RWPE2 (cell line): Measurements from ENCODE around the gene SMG1.
"Not testable (repeated sequence)": the region's sequence is repeated elsewhere in the genome, so short reads cannot be mapped to it uniquely, and the experiment has no call there.

ENCODE experiments used
- ATAC-seq: fragments of 200-7000 bp; cut with Tn5 transposase; 3 replicates; pipeline ENCODE4 v1.9.1; 2021; ENCODE audit warnings: low read depth
- DNase-seq: peaks from one replicate; pipeline ENCODE4 v3.0.0-alpha.2; 2020; ENCODE audit warnings: low spot score
- H3K27ac ChIP-seq: fragments of 450-650 bp; 2 replicates; pipeline ENCODE4 v1.5.1; 2017; ENCODE audit warnings: mild to moderate bottlenecking; ENCODE audit not compliant: poor library complexity, severe bottlenecking
- H3K27me3 ChIP-seq: fragments of 250-450 bp; sonication (Bioruptor Pico); 2 replicates; pipeline ENCODE4 v1.5.1; 2021; ENCODE audit warnings: mild to moderate bottlenecking, moderate library complexity; ENCODE audit not compliant: insufficient read depth, poor library complexity, severe bottlenecking
- H3K36me3 ChIP-seq: fragments of 250-450 bp; sonication (Bioruptor Pico); 2 replicates; pipeline ENCODE4 v1.5.1; 2020; ENCODE audit warnings: low read depth, mild to moderate bottlenecking, moderate library complexity
- H3K4me1 ChIP-seq: fragments of 250-450 bp; sonication (Bioruptor Pico); 2 replicates; pipeline ENCODE4 v1.5.1; 2021; ENCODE audit warnings: mild to moderate bottlenecking, moderate library complexity; ENCODE audit not compliant: insufficient read depth, poor library complexity, severe bottlenecking
- H3K4me3 ChIP-seq: fragments of 250-450 bp; sonication (Bioruptor Pico); 2 replicates; pipeline ENCODE4 v1.5.1; 2021; ENCODE audit warnings: mild to moderate bottlenecking, moderate library complexity; ENCODE audit not compliant: severe bottlenecking
- H3K9me3 ChIP-seq: fragments of 250-450 bp; sonication (Bioruptor Pico); 2 replicates; pipeline ENCODE4 v1.5.1; 2021; ENCODE audit warnings: mild to moderate bottlenecking, moderate library complexity; ENCODE audit not compliant: severe bottlenecking
- TF ChIP-seq, protein P1 (sequence below): fragments of 450-650 bp; IDR thresholded peaks from one replicate; pipeline ENCODE4 v1.5.1; 2017; ENCODE audit warnings: mild to moderate bottlenecking, moderate library complexity; ENCODE audit not compliant: poor library complexity, severe bottlenecking

Gene SMG1

GRCh38 chr16:18783430-18784341 is 142.5 kb downstream of the SMG1 start:
- H3K27ac ChIP-seq, result no peak overlapping the region
- peaks cover 65% of the 10 kb centered on the region for H3K36me3 ChIP-seq
- peaks cover 24% of the 10 kb centered on the region for H3K4me1 ChIP-seq
- ATAC-seq, result no peak
- no peak for DNase-seq
- TF ChIP-seq, protein P1, sequence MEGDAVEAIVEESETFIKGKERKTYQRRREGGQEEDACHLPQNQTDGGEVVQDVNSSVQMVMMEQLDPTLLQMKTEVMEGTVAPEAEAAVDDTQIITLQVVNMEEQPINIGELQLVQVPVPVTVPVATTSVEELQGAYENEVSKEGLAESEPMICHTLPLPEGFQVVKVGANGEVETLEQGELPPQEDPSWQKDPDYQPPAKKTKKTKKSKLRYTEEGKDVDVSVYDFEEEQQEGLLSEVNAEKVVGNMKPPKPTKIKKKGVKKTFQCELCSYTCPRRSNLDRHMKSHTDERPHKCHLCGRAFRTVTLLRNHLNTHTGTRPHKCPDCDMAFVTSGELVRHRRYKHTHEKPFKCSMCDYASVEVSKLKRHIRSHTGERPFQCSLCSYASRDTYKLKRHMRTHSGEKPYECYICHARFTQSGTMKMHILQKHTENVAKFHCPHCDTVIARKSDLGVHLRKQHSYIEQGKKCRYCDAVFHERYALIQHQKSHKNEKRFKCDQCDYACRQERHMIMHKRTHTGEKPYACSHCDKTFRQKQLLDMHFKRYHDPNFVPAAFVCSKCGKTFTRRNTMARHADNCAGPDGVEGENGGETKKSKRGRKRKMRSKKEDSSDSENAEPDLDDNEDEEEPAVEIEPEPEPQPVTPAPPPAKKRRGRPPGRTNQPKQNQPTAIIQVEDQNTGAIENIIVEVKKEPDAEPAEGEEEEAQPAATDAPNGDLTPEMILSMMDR, result no peak
- H3K9me3 ChIP-seq, result no peaks in the 10 kb centered on the region
- no peaks in the 10 kb centered on the region for H3K27me3 ChIP-seq
- H3K4me3 ChIP-seq, result no peak overlapping the region

DNA sequence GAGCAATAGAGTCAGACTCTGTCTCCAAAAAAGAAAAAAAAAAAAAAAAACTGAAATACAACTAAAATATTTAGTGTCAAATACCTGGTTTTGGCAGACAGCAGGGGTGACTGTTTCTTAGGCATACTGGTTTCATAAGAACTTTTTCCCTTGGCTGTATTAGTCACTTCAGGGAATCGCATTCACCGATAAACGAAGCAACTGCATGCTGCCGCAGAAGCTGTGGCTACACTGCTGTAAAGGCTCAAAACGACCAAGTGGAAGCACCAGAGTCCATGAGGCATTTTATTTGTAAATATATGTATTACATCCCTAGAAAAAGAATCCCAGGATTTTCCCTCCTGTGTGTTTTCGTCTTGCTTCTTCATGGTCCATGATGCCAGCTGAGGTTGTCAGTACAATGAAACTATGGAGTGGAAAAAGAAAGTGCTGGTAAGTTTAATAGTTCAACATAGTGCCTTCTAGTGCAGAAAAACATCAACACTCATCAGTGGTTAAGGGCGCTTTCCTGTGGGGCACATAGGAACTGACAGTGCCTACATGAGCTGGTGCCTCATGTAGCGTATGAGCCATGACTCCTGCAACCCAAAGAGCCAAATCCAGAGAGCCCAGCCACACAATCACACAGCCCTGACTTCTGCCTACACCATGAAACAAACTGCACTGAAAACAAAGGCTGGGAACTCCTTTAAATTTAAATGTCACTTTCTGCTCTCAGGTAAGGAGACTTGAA is 143.3 kb downstream of the SMG1 start:
- Histone ChIP-seq H3K27ac (no peak overlapping the region), H3K36me3 (peaks cover 57% of the 10 kb centered on the region), H3K4me3 (no peak overlapping the region), H3K27me3 (no peaks in the 10 kb centered on the region), H3K9me3 (no peaks in the 10 kb centered on the region), H3K4me1 (peaks cover 16% of the 10 kb centered on the region)
- TF ChIP-seq, protein P1, result no peak
- ATAC-seq, result no peak
- DNase-seq, result no peak

- peak; percentile 4; the same call in 1 of the 3 replicates for ATAC-seq
- H3K27ac ChIP-seq, H3K4me3 ChIP-seq, DNase-seq, H3K4me1 ChIP-seq, H3K27me3 ChIP-seq, H3K9me3 ChIP-seq: not testable (repeated sequence)
- peaks cover 41% of the 10 kb centered on the region for H3K36me3 ChIP-seq
These were observed 145.0 kb downstream of the SMG1 start for GRCh38 chr16:18781232-18781631.

DNA sequence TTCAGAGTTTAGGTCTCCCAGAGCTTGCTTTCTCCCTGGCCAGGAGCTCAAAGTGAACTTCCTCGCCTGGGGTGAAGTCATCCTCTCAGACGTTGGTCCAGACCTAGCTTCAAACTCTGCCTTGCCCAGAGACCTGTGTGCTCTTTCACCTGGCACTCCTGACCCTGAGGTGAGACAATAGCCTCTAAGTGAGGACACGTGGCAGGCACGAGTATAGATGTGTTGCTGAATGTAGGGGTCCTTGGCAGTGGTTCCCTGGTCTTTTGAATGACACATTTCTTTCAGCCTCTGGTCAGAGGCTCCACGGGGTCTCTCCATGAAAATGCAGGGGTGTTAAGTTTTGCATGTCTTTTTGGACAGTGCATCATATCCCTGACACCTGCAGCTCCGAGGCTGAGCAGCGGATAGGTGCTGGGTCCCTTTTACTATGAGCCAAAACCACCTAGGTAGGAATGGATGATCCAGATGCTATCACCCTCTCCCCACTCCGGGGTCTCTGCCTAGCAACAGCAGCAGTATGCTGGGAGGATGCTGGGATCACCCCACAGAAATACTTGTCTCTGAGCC is 145.7 kb downstream of the SMG1 start:
- not testable (repeated sequence) for H3K4me3 ChIP-seq, H3K9me3 ChIP-seq, H3K27ac ChIP-seq, H3K27me3 ChIP-seq, DNase-seq, H3K4me1 ChIP-seq
- H3K36me3 ChIP-seq, result peaks cover 34% of the 10 kb centered on the region
- peak; percentile 44; the same call in 2 of the 3 replicates for ATAC-seq

GRCh38 chr16:18777664-18778063 is 148.5 kb downstream of the SMG1 start:
- H3K27me3 ChIP-seq, H3K4me3 ChIP-seq, DNase-seq, H3K36me3 ChIP-seq, H3K4me1 ChIP-seq, H3K9me3 ChIP-seq, ATAC-seq, H3K27ac ChIP-seq: not testable (repeated sequence)

- not testable (repeated sequence) for H3K9me3 ChIP-seq, H3K4me1 ChIP-seq, DNase-seq, H3K27ac ChIP-seq, H3K36me3 ChIP-seq, H3K27me3 ChIP-seq, H3K4me3 ChIP-seq, ATAC-seq
These were observed 149.9 kb downstream of the SMG1 start for GRCh38 chr16:18776334-18776733.

DNA sequence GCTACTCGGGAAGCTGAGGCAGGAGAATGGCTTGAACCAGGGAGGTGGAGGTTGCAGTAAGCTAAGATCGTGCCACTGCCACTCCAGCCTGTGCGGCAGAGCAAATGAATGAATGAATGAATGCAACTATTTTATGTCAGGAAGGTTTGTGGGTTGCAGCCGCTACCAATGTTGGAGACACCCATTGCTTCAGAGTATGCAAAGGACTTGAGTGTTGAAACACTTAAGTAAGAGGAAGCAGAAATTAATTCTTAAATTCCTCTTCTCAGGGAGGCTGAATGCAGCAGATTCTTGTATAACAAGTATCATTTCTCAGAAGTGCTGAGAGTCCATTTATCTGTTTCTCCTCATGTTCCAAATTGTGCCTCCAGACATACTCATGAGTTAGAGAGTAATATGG is 151.6 kb downstream of the SMG1 start:
- H3K4me1 ChIP-seq, DNase-seq, H3K36me3 ChIP-seq, ATAC-seq, H3K27me3 ChIP-seq, H3K9me3 ChIP-seq, H3K27ac ChIP-seq, H3K4me3 ChIP-seq: not testable (repeated sequence)

GRCh38 chr16:18772171-18772570 is 154.0 kb downstream of the SMG1 start:
- not testable (repeated sequence) for H3K4me1 ChIP-seq, ATAC-seq, H3K9me3 ChIP-seq, H3K27me3 ChIP-seq, H3K4me3 ChIP-seq, DNase-seq, H3K27ac ChIP-seq, H3K36me3 ChIP-seq

DNA sequence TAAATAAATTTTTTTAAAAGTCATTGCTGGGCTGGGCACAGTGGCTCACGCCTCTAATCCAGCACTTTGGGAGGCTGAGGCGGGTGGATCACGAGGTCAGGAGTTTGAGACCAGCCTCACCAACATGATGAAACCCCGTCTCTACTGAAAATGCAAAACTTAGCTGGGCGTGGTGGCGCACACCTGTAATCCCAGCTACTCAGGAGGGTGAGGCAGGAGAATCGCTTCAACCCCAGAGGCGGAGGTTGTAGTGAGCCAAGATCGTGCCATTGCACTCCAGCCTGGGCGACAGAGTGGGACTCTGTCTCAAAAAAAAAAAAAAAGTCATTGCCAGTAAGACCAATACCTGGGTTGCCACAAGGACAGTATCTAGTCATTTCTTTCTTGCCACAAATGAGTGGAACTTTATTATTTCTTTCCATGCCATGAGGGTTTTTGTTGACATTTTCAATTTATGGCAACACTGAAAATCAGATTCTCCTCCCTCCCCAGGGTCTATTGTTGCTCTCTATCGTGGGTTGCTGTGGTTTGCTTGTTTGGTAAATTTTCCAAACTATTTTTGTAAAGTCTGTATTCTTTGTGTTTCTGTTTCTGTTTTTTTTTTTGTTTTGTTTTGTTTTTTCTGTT is 155.8 kb downstream of the SMG1 start:
- not testable (repeated sequence) for DNase-seq, H3K4me3 ChIP-seq, H3K27ac ChIP-seq, H3K9me3 ChIP-seq, H3K27me3 ChIP-seq, H3K4me1 ChIP-seq, ATAC-seq, H3K36me3 ChIP-seq
